Measurements from ENCODE around the gene UTRN. TPM values are rescaled to one million over a fixed set of nuclear protein-coding genes. Genes with fewer than 3 reads are reported as not detected.
A peak's percentile ranks its signal among the peaks of the same experiment; 100 is the strongest.

UTRN gene
- total RNA-seq, 1 experiment from 2014 or later: 216 TPM

DNA sequence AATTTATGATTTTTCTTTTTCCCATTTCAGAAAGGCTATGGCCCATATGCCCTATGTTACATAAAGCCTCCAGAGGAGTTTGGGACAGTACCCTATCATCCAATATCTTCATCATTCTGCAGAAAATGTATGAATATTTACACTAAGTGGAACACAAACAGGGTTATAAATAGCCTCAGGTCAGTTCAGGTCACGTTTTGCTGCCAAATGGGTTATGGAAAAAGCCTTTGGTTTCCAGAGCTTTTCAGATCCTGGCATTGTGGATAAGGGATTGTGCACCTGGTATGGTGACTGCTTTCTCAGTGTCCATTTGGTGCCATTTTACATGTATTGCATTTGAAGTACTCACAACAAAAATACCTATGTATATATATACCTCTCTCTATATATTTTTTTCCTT is 29.4 kb downstream of the UTRN start:
- no peaks in the 10 kb centered on the region for H3K9me3 Mint-ChIP-seq (ENCODE audit: unreplicated experiment)
- no peaks in the 10 kb centered on the region for H3K36me3 ChIP-seq (ENCODE audit: control insufficient read depth, insufficient read depth, low read length)
- TF ChIP-seq, protein P1, sequence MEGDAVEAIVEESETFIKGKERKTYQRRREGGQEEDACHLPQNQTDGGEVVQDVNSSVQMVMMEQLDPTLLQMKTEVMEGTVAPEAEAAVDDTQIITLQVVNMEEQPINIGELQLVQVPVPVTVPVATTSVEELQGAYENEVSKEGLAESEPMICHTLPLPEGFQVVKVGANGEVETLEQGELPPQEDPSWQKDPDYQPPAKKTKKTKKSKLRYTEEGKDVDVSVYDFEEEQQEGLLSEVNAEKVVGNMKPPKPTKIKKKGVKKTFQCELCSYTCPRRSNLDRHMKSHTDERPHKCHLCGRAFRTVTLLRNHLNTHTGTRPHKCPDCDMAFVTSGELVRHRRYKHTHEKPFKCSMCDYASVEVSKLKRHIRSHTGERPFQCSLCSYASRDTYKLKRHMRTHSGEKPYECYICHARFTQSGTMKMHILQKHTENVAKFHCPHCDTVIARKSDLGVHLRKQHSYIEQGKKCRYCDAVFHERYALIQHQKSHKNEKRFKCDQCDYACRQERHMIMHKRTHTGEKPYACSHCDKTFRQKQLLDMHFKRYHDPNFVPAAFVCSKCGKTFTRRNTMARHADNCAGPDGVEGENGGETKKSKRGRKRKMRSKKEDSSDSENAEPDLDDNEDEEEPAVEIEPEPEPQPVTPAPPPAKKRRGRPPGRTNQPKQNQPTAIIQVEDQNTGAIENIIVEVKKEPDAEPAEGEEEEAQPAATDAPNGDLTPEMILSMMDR (IDR thresholded peaks at IDR 0.05; ENCODE audit: insufficient read depth in 1 of 2, low read depth in 1 of 2, low read length in 1 of 2, severe bottlenecking in 1 of 2, unreplicated experiment in 1 of 2): no peak
- H3K27ac Mint-ChIP-seq (ENCODE audit: unreplicated experiment): no peak overlapping the region
- H3K9me3 ChIP-seq: no peaks in the 10 kb centered on the region
- H3K4me1 Mint-ChIP-seq (ENCODE audit: low read depth, unreplicated experiment): peaks cover 17% of the 10 kb centered on the region
- H3K27me3 Mint-ChIP-seq (ENCODE audit: insufficient read depth, unreplicated experiment): no peaks in the 10 kb centered on the region
- DNase-seq: no peak
- no peak overlapping the region for H3K4me3 ChIP-seq (ENCODE audit: low read depth, low read length)
- peaks cover 22% of the 10 kb centered on the region; the same call in 1 of the 2 replicates for H3K4me1 ChIP-seq
- no peak overlapping the region for H3K4me3 Mint-ChIP-seq (ENCODE audit: unreplicated experiment)
- no TSS peak for BruUV-seq (replicated peaks)
- H3K36me3 Mint-ChIP-seq (ENCODE audit: insufficient read depth, unreplicated experiment): peaks cover 11% of the 10 kb centered on the region
- ChIA-PET CTCF (interaction anchor here (0.7 kb wide), 1 partner anchor 173 kb away, joined by 4 read pairs; no protein-coding TSS in a partner anchor), POLR2A (no interaction called here)
- H3K27me3 ChIP-seq (replicated peaks; ENCODE audit: control insufficient read depth, insufficient read depth, low read length): no peaks in the 10 kb centered on the region
- intact Hi-C loops (cut with micrococcal nuclease; ENCODE audit: unreplicated experiment): no loop called here

DNA sequence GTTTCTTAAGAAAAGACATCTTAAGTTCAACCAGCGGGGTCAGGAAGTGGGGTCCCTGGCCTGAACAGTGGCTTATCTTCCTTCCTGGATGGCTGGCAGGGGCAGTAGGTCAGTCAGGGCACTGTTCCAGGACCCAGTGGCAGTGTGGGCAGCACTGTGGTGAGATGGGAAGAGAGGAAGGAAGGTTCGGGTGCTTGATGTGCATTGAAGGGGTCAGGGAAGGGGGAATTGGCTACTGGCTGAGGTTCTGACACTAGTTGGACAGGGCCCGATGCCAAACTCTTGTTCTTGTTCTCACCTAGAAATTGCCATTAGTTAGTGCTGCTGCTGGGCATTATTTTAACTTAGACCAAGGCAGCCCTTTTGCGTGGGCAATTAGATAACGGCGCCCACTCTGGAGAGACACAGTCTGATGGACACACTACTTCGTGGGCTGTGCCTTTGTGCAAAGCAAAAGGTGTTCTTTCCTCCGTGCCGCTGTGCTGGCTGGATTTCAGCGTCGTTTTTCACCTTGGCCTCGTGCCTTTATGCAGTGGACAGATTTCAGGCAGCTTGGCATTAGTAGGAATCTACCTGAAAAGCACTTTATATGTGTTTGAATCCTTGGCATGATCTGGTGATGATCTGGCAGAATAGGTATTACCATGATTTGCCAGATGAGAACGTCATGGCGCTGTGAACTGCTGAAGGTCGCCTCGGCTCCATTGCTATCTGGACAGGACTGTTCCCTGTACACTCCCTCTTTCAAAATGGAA is 30.3 kb downstream of the UTRN start:
- Histone ChIP-seq H3K36me3 (ENCODE audit: control insufficient read depth, insufficient read depth, low read length) (no peaks in the 10 kb centered on the region), H3K4me1 (peaks cover 31% of the 10 kb centered on the region), H3K27me3 (replicated peaks; ENCODE audit: control insufficient read depth, insufficient read depth, low read length) (no peaks in the 10 kb centered on the region), H3K4me3 (ENCODE audit: low read depth, low read length) (no peak overlapping the region), H3K9me3 (no peaks in the 10 kb centered on the region)
- intact Hi-C loops (cut with micrococcal nuclease; ENCODE audit: unreplicated experiment): no loop called here
- ChIA-PET POLR2A (no interaction called here), CTCF (no interaction called here)
- no TSS peak for BruUV-seq (replicated peaks)
- DNase-seq: no peak
- Mint-ChIP-seq H3K27me3 (ENCODE audit: insufficient read depth, unreplicated experiment) (no peaks in the 10 kb centered on the region), H3K27ac (ENCODE audit: unreplicated experiment) (peak overlapping the region; percentile 21), H3K9me3 (ENCODE audit: unreplicated experiment) (no peaks in the 10 kb centered on the region), H3K36me3 (ENCODE audit: insufficient read depth, unreplicated experiment) (peaks cover 8% of the 10 kb centered on the region), H3K4me3 (ENCODE audit: unreplicated experiment) (no peak overlapping the region), H3K4me1 (ENCODE audit: low read depth, unreplicated experiment) (peaks cover 19% of the 10 kb centered on the region)
- TF ChIP-seq, protein P1 (IDR thresholded peaks at IDR 0.05; ENCODE audit: insufficient read depth in 1 of 2, low read depth in 1 of 2, low read length in 1 of 2, severe bottlenecking in 1 of 2, unreplicated experiment in 1 of 2): no peak

DNA sequence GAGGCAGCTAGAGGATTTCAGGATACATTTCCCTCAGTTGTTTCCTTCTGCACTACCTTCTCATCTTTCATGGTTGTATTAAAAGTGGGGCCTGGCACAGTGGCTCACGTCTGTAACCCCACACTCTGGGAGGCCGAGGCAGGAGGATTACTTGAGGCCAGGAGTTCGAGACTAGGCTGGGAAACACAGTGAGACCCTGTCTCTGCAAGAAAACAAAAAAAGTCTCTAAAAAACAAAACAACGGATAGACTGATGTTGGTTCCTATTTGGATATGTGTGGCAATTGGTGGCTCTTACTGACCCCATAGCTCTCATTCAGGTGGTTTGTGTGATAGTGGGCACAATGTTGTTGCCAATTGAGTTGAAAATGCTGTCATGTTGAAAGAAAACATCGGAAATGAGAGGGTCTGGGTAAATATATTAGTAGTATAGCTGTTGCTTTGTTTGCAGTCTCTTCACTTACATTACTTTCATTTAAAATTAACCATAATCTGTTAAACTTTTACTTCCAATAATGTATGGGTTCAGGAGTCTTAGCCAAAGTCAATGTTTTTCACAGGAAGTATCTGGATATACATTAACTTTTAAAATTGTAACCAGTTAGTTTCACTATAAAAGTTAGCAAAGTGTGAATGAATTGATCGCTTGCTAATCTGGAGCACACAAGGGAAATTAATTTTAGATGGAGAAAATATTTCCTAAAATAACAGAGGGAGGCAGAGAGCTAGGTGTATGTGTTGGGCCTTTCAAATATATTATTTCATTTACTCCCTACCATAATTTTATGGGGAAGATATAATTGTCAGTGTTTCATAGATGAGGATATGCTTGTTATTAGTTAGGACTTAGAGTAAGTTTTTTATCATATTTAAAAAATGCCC is 31.1 kb downstream of the UTRN start:
- H3K27me3 ChIP-seq (replicated peaks; ENCODE audit: control insufficient read depth, insufficient read depth, low read length): no peaks in the 10 kb centered on the region
- H3K36me3 ChIP-seq (ENCODE audit: control insufficient read depth, insufficient read depth, low read length): no peaks in the 10 kb centered on the region
- ChIA-PET POLR2A (no interaction called here), CTCF (no interaction called here)
- H3K4me1 Mint-ChIP-seq (ENCODE audit: low read depth, unreplicated experiment): peaks cover 22% of the 10 kb centered on the region
- no peak overlapping the region for H3K4me3 Mint-ChIP-seq (ENCODE audit: unreplicated experiment)
- no peak overlapping the region for H3K4me3 ChIP-seq (ENCODE audit: low read depth, low read length)
- no peaks in the 10 kb centered on the region for H3K27me3 Mint-ChIP-seq (ENCODE audit: insufficient read depth, unreplicated experiment)
- BruUV-seq (replicated peaks): no TSS peak
- H3K9me3 Mint-ChIP-seq (ENCODE audit: unreplicated experiment): no peaks in the 10 kb centered on the region
- TF ChIP-seq, protein P1 (IDR thresholded peaks at IDR 0.05; ENCODE audit: insufficient read depth in 1 of 2, low read depth in 1 of 2, low read length in 1 of 2, severe bottlenecking in 1 of 2, unreplicated experiment in 1 of 2): no peak
- intact Hi-C loops (cut with micrococcal nuclease; ENCODE audit: unreplicated experiment): no loop called here
- no peak overlapping the region for H3K27ac Mint-ChIP-seq (ENCODE audit: unreplicated experiment)
- H3K4me1 ChIP-seq: peaks cover 37% of the 10 kb centered on the region
- DNase-seq: no peak
- peaks cover 16% of the 10 kb centered on the region for H3K36me3 Mint-ChIP-seq (ENCODE audit: insufficient read depth, unreplicated experiment)
- H3K9me3 ChIP-seq: no peaks in the 10 kb centered on the region
